SK-MEL-5 (cell line): Measurements from ENCODE around the gene ATOH8. TPM values are rescaled to one million over a fixed set of nuclear protein-coding genes. Genes with fewer than 3 reads are reported as not detected.
A peak's percentile ranks its signal among the peaks of the same experiment; 100 is the strongest.

ENCODE experiments used
- DNase-seq: peaks from one replicate; pipeline ENCODE4 v3.0.0-alpha.2; 2016; ENCODE audit warnings: low read depth, low spot score
- in situ Hi-C: cut with HindIII; loops from 2 replicates; pipeline ENCODE4 v1.10.0; 2016; ENCODE audit warnings: low sequenced_read_pairs, high pct_unique_total_duplicates, low pct_unique_long_range_greater_than_20kb
- total RNA-seq: library from RNA; depleted of rRNA; stranded (reverse); fragments of >200 nt; shearing (Covaris generic); gene quantifications from 2 replicates; pipeline ENCODE4 v1.2.3, GENCODE V29; 2014

ATOH8 gene
- total RNA-seq, 1 experiment from 2014 or later: 16.9 TPM

DNA sequence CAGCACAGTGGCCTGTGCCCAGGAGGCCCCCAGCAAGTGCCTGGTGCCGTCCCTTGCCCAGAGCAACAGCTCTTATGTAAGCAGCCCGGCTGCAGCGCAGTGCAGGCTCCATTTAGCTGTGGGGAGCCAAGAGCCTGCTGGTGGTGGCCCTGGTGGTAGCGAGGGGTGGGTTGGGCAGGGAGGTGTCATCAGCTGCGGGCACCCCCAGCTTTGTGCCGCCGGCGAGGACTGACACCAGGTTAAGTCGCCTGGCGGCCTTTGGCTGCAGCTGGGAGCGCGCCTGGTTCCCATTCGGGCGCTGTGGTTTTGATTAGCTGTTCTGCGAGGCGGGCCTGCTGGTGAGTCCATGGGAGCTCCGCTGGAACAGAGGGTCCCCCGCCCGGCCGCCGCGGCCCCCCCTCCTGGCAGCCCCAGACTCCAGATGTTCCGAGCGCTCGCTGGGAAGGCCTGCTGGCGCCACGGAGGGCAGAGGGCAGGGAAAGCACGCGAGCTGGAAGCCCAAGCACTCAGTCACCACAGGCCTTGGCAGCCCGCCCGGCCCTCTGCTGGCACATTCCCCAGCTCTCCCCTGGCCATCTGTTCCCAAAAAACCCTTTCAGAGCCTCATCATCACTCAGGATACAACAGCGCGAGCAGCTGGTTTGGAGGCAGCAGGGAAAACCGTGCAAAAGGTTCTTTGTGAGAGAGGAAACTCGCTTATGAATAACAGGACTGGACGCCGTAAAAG, 18.4 kb downstream of the ATOH8 start:
- peak; percentile 98 for DNase-seq
- in situ Hi-C loops: no loop called here

DNA sequence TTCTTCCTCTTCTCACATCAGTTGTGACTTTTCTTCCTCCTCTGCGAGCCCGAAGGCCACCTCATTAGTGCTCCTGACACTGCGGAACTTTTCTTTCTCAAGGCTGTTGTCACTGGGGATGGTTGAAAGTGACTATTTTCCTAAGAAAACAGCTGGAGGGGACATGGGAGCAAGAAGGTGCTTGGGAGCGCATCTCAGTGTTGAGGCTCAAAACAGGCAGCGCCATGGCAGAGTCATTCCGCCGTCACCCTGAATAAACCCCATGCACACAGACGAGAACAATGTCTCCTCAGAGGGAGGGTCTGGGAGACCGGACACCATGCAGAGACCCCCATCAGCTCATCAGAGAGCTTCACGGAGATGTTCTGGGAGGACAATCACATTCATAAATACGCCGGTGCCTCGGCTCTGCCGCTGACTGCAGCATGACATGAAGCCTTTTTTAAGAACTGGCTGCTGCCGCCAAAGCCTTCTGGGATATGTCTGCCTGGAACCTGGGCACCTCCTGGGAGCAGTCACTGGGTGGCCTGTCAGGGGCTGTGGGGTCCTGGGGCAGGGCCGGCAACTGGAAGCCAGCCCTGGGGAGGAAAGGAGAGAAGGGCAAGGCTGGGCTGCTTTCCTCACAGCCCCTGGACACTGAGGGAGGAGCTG, 19.2 kb downstream of the ATOH8 start:
- no peak for DNase-seq
- in situ Hi-C loops: no loop called here

DNA sequence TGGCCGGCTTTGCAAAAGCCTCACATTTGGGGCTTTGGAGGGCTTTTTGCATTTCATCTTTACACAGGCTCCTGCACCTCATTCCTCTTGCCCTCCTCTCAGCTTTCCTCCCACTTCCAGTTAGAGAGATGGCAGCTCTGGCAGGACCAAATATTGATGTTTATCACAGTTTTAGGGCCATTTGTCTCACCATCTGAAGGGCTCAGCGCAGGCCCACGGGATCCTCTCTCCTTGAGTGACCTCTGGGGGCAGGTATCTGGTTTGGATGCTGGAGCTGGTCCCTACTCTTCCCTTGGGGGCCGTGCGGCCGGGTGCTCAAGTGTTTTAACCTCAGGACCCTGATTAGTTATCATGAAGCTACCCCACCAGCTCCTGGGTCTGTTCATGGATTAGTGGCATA, 19.9 kb downstream of the ATOH8 start:
- in situ Hi-C loops: no loop called here
- no peak for DNase-seq

DNA sequence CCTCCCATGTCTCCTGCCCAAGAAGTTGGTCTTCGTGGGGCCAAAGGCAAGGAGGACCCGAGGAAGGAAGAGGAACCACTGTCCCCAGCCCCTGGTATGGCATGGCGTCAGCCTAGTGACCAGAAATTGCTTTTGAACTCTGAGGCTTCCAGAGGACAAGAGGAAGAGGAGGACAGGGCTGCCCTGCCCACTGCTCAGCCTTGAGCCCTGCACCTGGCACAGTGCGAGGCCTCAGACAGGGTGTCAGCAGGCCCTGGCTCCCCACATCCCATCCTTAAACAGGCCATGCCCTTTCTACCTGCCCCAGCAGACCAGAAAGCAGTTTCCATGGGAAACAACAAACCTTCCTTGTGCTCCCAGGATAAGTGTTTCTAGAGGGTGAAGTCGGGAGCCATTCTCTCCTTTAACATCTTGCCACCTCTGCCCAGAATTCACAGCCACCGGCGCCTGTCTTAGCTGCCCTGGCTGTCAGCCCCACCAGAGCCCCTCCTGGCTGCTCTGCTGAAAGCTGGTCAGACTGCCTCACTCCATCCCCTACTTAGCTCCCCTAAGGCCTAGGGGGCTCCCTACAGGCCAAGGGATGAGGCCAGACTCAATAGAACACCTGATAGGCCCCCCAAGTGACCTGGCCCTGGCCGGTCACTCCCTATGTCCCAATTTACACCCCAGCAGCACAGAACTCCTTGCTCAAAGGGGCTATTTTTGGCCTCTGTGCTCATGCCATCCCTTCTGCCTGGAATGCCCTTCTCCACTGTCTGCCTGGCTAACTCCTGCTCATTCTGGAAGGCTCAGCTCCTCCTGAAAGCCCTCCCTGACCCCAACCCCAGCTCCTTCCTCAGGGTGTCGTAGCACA, 20.6 kb downstream of the ATOH8 start:
- in situ Hi-C loops: no loop called here

DNA sequence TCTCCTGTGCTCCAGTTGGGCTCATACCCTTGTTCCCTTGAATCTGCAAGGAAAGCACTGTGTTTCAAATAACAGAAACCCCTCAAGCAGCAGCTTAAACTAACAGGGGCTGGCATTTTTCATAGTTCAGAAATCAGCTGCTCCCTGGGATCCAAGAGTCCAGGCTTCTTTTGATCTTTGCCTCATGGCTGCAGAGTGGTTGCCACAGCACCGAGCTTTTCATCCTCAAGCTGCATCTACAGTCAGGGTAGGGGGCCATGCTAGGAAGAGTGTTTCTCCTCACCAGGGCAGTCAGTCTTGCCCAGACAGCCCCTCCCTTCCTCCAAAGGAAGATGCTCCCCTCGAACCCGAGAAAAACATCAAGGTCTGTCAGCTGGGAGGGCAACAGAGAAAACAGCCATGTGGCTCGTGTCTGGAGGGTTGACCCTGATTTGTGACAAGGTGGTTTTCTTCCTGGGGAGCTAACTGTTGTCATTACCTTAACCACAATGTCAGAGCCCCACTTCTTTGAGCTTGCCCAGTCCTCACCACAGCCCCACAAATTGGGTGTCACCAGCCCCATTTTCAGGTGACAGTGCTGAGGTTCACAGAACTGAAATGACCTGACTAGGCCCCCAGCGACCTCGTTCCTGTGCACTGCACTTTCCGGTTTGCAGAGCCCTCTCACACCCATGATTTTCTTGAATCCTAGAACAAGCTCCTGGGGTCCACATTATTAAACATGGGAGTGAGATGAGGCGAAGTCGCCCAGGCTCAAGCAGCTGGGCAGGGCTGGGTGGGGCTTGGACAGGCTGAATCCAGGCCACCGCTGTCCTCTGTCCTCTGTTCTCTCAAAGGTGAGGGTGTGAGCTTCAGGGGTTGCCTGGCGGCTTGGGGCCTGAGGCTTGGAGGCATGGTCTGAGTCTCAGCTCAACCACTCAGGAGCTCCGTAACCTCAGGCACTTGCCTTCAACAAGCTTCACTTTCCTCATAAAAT, 21.9 kb downstream of the ATOH8 start:
- in situ Hi-C loops: no loop called here
- no peak for DNase-seq

More for the DNA sequence above, 20.6 kb downstream of the ATOH8 start:
- DNase-seq: no peak

DNA sequence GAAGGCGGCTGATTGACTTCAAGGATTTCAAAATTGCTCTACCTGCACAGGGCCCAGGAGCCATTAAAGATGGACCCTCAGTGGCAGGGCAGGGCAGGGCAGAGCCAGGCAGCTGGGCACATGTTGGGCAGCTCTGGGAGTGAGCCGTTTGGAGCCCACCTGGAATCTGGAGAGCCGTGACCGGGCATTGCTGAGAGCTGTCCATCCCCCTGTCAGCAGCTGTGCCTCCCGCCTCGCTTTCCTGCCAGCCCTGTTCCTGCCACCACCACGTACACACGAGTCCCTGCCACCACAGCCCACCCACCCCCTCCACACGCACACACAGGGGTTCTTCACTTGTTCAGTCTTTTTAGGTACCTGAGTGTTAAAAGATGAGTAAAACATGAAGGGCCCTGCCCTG, 22.9 kb downstream of the ATOH8 start:
- in situ Hi-C loops: no loop called here
- no peak for DNase-seq

DNA sequence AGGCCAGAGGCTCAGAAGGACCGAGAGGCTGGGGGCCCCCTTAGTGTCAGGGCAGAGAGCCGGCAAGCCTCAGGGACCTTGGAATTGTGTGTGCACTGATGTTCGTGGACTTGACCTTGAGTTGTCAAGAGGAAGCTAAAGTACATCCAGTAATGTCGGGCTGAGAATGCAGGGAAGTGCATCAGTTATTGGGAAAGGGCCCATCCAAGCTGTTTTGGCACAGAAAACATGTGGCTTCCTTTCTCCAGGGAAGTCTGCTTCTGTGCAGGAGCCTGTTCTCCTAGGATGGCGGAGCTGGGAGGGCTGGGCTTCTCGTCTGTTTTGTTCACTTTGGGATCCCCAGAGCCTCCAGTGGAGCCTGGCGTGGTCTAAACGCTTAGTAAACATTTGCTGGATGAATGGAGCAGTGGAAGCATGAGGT, 23.7 kb downstream of the ATOH8 start:
- in situ Hi-C loops: no loop called here
- DNase-seq: no peak

DNA sequence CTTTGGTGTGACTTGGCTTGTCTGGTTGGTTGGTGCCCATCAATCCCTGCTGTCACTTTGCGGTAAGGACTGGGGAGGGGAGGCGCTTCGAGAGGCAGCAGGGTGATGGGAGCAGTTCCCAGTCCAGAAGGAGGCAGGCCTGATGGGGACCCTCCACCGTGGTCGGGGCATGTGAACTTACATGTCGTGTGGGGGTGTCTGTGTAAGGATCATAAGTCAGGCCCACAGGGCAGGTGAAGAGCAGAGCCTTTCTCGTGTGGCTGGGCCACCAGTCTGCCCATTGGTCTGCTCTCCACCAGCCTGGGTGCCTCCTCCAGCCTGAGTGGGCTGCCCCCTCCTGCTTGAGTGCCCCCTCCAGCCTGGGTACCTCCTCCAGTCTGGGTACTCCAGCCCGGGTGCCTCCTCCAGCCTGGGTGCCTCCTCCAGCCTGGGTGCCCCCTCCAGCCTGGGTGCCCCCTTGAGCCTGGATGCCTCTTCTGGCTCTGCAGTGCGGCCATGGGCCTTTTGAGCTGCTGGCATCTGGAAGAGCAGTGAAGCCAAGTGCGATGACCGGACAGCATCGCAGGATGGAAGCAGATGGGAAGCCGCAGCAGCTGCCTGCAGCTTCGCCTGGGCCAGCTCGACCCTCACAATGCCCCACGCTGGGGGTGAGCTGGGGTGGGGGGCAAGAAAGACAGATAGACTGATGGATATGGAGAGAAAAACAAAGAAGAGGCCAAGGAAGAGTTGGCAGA, 25.0 kb downstream of the ATOH8 start:
- no peak for DNase-seq
- in situ Hi-C loops: no loop called here

DNA sequence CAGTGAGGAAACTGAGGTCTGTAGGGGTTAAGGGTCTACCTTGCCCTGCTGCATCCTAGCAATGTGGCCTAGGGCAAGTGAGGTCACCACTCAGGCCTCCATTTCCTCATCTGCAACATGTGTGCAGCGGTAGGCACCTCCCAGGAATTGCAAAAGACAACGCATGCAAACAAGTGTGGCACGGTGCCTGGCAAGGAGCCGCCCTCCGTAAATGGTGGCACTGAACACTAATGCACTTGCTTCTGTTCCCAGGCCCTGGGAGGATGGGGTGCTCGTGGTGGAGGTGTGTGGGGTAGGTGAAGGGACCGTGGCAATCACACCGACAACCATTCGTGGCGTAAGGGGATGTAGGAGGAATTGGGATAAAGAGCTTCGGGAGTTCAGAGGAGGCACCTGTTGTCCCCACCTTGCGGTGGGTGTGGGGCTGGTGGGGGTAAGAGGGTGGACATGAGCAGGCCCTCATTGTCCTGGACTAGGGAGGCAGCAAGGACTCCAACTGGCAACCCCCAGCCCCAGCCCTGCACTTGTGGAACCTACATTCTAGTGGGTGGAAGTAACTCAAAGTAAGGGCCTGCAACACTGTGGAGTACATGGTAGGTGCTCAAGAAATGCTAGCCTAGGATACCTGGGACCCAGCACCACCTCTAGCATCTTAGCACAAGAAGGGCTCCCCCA, 26.0 kb downstream of the ATOH8 start:
- in situ Hi-C loops: no loop called here
- no peak for DNase-seq

DNA sequence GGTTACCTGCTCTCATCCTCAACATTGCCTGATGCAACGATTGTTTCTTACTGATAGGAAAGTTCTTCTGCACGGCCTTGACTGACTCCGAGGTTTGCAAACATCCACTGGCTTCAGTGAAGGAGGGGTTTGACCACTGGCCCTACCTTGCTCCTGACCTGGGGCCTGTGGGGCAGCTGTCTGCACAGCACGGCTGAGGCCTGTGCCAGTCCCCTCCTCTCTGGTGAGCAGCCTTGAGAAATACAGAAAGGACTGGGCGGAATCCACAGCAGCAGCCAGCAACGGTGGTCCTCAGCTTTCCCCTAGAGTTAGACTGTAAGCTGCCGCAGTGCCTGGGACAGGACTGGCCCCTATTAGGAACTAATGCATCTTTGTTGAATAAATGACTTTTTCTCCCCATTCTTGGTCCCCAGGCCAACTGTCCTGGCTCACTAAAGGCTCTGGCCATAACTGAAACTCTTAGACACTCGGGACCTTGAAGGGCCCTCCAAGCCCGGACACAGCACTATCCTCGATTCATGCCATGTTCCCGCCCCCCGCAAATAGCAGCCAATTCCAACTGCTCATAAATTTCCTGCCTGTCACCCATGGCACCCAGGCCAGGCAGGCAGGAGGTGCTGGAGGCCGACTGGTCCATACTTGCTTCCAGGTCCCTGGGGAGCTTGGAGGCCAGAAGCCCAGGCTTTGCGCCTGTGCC, 26.7 kb downstream of the ATOH8 start:
- in situ Hi-C loops: no loop called here
- DNase-seq: no peak

DNA sequence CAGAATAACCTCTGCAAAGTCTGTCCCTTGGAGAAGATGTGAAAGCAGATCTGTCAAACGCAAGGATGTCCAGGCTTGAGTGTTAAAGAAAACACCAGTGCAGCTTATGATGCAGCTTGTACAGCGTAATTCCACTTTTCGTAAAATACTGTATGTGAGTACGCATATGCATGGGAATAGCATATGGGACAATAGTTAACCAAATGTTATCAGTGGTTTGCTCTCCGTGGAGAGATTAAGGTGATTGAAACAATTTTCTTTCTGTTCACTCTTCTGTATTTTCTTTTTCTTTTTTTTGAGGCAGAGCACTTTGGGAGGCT, 27.2 kb downstream of the ATOH8 start:
- DNase-seq: no peak
- in situ Hi-C loops: no loop called here

DNA sequence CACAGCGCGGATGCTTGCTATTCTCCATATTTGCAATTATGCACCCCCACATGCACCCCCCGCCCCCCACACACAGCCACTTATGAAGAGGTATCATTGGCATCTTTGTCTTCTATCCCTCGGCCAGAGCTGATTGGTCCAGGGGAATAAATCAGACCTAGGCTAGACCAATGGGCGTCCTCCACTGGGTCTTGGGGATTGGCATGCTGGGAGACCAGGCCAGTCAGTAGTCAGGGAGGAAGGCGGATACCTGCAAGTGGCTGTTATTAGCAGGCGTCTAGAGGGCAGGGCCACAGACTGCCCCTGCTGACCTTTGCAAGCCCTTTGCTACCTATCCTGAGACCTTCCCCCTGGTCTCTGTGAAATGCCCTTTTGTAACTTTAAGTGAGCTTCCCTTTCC, 30.0 kb downstream of the ATOH8 start:
- in situ Hi-C loops: no loop called here

DNA sequence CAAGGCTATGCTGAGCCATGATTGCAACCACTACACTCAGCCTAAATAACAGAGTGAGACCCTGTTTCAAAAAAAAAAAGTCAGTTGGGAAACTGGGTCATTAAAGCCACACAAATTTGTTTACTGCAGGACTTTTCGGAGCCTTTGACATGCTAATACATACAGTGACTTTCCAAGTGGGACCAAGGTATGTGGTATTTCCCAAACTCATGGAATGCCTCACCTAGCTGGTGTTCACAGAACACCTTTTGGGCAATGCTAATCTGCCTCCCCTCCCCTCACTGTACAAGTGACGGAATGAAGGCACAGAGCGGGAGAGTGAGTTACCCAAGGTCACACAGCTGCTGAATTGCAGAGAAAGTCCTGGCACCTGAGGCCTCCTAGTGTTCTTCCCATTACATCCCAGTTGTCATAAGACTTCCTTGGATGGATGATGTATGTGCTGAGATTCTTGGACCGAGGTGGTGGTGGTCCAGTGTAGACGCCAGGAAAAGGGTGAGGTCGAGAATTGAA, 30.7 kb downstream of the ATOH8 start:
- in situ Hi-C loops: no loop called here

More for the DNA sequence above, 30.0 kb downstream of the ATOH8 start:
- DNase-seq: no peak

DNA sequence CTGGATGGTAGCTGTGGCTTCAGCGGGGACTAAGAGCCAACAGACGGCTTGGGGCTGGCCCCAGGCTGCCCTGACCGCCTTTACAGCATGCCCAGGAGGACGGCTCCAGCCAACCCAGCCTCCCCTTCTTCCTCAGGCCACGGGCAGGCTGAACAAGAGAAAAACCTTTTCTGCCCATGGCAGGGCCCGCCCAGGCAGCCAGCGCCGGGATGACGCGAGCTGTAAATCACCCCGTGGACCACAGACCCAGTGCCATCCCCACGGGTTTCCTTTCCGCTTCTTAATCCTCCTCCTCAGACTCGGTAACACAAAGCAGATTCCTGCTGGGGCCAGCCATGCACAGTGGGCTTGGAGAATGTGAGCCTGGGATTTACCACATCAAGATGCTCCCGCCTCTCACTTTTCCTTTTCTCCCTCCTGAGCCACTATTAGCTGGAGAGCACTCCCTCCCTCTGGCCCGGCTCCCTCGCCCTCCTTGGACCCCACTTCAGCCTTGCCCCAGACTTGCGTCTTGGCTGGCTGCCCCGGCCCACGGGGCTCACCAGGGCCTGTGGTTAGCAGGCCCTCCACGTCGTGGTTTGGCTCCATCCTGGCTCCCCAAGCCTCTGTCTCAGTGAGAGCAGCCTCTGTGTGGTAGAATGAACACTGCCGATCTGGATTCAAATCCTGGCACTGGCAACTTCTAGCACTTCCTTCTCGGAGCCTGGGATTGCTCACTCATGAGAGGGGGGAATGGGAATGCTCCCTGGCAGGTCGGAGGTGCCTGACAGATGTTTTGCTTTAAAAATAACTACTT, 31.4 kb downstream of the ATOH8 start:
- in situ Hi-C loops: no loop called here
- no peak for DNase-seq

More for the DNA sequence above, 30.7 kb downstream of the ATOH8 start:
- DNase-seq: no peak

DNA sequence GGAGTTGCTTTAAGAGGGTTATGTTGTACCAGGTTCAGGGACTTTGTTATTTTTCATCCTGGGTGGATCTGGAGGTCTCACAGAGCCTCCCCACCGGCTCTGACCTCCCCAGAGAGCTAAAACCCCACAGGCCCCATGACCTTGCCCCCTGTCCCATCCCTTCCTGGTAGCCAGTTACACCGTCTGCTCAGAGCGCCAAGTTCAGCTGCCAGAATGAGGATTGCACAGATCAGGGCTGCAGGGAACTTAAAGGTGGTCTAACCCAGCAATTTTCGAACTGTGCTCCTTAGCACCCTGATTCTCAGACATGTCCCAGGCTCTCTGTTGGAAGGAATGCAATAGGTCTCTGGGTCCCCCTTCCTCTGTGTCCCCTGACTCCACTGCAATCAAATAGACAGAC, 32.1 kb downstream of the ATOH8 start:
- in situ Hi-C loops: no loop called here
- no peak for DNase-seq
